ENCODE data around the gene PPFIBP2. TPM values are rescaled to one million over a fixed set of nuclear protein-coding genes. Genes with fewer than 3 reads are reported as not detected.
"Not testable (repeated sequence)": the region's sequence is repeated elsewhere in the genome, so short reads cannot be mapped to it uniquely, and the experiment has no call there.

PPFIBP2 gene
- total and polyA plus RNA-seq, 5 experiments from 2014 or later, result 2.6 to 88.0 (median 32.2) TPM

DNA sequence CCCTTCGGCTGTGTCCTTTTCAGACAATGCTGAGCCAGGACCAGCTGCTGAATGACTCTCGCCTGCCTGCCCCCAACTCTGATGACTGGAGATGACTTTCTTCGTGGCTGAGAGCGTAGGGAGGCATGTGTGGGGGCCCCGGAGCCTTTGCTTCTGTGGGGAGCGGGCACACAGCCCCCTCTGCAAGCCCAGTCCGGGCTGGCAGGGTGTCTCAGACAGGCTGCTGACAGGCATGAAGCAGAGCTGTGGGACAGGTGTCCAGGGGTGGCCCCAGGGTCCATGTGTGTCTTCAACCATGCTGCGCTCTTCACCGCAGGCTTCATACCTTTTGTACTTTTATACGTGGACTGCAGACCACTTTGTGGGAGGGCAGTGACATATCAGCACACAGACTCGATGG is 142.9 kb downstream of the PPFIBP2 start:
- H3K4me1 Mint-ChIP-seq, result no peaks in the 10 kb centered on the region
- peaks cover 0 to 2% (median 0%) of the 10 kb centered on the region in 9 donors for H3K9me3 Mint-ChIP-seq
- H3K27ac Mint-ChIP-seq, result no peak overlapping the region
- no peaks in the 10 kb centered on the region for H3K27me3 Mint-ChIP-seq
- H3K4me3 Mint-ChIP-seq, result no peak overlapping the region
- DNase-seq, result no peak
- ATAC-seq, result no peak
- POLR2A ChIA-PET, result no interaction called here
- peaks cover 0 to 33% (median 14%) of the 10 kb centered on the region in 3 donors for H3K36me3 Mint-ChIP-seq

DNA sequence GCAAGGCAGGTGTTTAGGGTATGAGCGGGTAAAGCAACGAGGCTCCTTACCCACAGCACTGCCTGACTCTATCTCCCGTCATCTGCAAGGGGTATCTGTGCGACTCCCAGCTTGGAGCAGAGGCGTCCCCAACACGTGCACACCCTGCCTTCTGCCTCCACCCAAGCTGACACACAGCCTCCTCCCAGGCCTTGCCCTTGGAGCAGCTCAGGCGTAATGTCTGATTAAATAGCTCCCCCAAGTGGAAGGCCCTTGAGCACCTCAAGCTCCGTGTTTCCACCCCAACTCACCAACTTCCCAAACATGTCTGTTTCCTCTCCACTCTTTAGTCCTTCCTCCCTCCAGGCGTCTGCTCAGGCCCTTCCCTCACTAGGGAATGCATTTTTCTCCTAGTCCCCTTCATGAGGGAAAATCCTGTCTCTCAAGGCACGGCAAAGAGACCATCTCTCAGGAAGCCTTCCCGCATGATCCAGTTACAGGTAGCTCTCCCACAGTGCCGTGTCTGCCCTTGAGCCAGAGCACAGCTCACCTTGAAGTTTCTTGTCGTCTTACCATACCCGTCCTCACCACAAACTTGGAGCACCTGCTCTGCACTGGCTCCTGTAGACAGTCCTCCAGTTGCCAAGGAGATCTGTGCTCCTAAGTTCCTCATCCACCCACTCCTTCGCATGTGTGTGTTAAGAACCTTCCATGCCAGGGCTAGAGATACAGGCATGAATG is 143.7 kb downstream of the PPFIBP2 start:
- H3K4me1 Mint-ChIP-seq, result no peaks in the 10 kb centered on the region
- no peak for ATAC-seq
- peaks cover 0 to 25% (median 10%) of the 10 kb centered on the region in 3 donors for H3K36me3 Mint-ChIP-seq
- H3K27ac Mint-ChIP-seq, result peak overlapping the region in 2 of 10 donors; percentile 22 to 67
- peaks cover 0 to 2% (median 0%) of the 10 kb centered on the region in 9 donors for H3K9me3 Mint-ChIP-seq
- no peaks in the 10 kb centered on the region for H3K27me3 Mint-ChIP-seq
- peak in 2 of 10 donors; percentile 7 to 12 for DNase-seq
- POLR2A ChIA-PET, result no interaction called here
- no peak overlapping the region for H3K4me3 Mint-ChIP-seq

DNA sequence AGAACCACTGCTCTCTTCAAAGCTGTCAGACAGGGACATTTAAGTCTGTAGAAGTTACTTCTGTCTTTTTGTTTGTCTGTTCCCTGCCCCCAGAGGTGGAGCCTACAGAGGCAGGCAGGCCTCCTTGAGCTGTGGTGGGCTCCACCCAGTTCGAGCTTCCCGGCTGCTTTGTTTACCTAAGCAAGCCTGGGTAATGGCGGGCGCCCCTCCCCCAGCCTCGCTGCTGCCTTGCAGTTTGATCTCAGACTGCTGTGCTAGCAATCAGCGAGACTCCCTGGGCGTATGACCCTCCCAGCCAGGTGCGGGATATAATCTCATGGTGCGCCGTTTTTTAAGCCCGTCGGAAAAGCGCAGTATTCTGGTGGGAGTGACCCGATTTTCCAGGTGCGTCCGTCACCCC is 149.7 kb downstream of the PPFIBP2 start:
- H3K4me3 Mint-ChIP-seq, H3K36me3 Mint-ChIP-seq, H3K27me3 Mint-ChIP-seq, POLR2A ChIA-PET, H3K9me3 Mint-ChIP-seq, ATAC-seq, H3K4me1 Mint-ChIP-seq, DNase-seq, H3K27ac Mint-ChIP-seq: not testable (repeated sequence)

DNA sequence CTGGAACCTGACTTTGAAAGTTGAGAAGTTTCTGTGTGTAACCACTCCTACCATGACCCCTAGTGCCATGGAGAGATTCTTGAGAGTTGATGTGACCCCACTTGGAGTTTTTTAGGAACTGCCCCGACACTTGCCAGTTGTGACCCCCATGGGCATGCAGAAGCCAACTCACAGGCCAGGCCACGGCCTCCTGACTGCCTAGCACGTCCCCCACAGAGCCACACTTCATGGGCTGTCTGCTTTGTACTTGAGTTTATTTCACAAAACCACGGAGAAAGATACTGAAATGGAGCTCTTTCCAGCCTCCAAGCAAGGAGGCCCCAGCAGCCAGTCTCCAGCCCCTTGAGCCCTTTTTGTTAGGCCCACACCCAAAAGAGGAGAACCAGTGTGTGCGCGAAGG is 151.1 kb downstream of the PPFIBP2 start:
- Mint-ChIP-seq H3K36me3 (peaks cover 0 to 4% (median 0%) of the 10 kb centered on the region in 3 donors), H3K4me1 (peaks cover 0 to 1% (median 0%) of the 10 kb centered on the region in 4 donors), H3K9me3 (no peaks in the 10 kb centered on the region), H3K27me3 (peaks cover 0 to 4% (median 0%) of the 10 kb centered on the region in 5 donors), H3K27ac (peak overlapping the region in 3 of 10 donors; percentile 2 to 61 (median 9)), H3K4me3 (no peak overlapping the region)
- POLR2A ChIA-PET, result interaction anchor here (1.6 kb wide), 1 partner anchor 152 kb away, joined by 6 read pairs; the partner anchor contains the start of gene PPFIBP2
- no peak for ATAC-seq
- DNase-seq, result no peak

DNA sequence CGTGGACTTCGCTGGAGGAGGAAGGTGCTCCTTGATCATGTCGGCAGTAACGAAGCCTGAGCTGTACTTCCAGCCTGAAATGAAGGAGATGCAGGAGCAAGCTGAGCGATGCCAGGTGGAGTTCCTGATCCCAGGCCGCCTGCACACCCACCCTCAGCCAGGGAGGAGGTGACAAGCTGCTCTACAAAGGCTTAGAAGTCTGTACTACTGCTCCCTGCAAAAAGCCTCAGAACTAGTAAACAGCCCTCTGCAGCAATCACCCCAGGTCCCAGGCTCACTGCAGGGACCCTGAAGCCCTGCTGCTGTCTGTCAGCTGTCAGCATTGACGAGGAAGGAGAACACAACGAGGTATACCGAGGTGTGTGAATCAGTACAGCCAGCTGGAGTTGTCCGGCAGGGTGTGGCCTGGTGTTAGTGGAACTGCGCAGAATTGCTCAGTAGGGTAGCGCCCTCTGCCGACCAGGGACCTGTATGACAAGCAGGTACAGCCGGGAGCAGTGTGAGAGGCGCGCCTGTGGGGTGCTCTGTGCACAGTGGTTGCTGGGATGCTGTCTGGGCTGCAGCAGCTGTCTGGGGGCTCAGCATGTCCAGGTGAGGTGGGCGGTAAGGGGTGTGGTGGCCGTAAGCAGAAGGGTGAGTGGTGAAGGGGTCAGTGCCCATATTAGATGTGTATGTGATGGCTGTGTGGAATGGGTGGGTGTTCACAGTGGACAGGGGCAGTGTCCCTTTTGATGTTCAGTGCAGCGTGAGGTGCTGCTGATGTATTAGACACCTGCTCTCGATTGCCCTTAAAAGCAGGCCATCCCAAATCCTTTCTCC is 151.9 kb downstream of the PPFIBP2 start:
- peak; percentile 36 to 82 (median 60) for DNase-seq
- Mint-ChIP-seq H3K4me3 (no peak overlapping the region), H3K27me3 (peaks cover 0 to 9% (median 3%) of the 10 kb centered on the region in 5 donors), H3K9me3 (no peaks in the 10 kb centered on the region), H3K4me1 (peaks cover 0 to 1% (median 0%) of the 10 kb centered on the region in 4 donors), H3K36me3 (peaks cover 0 to 4% (median 0%) of the 10 kb centered on the region in 3 donors), H3K27ac (peak overlapping the region in 3 of 10 donors; percentile 2 to 80 (median 61))
- ATAC-seq, result peak; percentile 77 to 98
- POLR2A ChIA-PET, result interaction anchor here (1.6 kb wide), 1 partner anchor 152 kb away, joined by 6 read pairs; the partner anchor contains the start of gene PPFIBP2

DNA sequence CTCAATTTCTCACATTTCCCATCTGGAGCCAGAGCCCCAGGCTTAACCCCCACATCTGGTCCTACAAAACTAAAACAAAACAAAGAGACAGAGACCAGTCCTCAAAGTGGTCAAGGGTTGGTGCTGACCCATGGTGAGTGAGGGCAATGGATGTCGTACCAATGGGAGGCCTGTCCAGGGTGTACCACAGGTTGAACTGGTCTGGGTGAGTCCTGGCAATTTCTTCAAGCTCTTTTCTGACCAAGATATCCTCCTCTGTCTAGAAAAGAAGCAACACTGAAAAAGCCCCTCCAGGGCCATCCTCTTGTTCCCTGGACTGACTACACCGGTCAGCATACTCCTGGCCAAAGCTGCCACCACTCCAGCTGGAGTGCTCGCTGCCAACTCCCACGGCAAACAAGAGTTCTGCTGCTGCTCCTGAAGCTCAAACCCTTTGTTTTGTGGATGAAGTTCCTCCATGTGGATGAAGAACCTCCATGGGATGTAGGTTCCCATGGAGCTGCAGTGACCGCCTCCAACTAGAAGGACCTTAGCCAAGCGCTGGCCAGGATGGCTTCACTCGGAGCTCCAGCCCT is 152.6 kb downstream of the PPFIBP2 start:
- DNase-seq (no peak), ATAC-seq (no peak)
- Mint-ChIP-seq H3K27me3 (peaks cover 0 to 13% (median 8%) of the 10 kb centered on the region in 5 donors), H3K9me3 (no peaks in the 10 kb centered on the region), H3K36me3 (peaks cover 0 to 4% (median 0%) of the 10 kb centered on the region in 3 donors), H3K4me1 (peaks cover 0 to 1% (median 0%) of the 10 kb centered on the region in 4 donors), H3K27ac (no peak overlapping the region), H3K4me3 (no peak overlapping the region)
- POLR2A ChIA-PET, result no interaction called here

DNA sequence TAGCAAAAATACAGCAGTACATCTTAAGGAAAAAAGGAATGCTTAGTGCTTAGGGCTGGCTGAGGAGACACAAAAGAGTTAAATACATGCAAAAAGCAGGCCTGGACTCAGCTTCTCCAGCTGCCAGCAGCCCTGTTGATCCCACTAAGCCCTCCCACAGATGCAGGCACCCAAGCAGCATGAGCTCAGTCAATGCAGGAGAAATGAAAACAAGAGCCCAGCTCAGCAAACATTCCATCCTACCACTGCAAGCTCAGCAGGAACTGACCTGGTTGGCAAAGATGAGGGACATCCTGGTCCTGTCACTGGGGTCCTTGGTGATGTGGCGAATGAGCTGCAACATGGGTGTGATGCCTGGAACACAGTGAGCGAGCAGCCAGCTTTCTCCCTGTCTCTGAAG is 153.7 kb downstream of the PPFIBP2 start:
- Mint-ChIP-seq H3K27me3 (peaks cover 0 to 24% (median 11%) of the 10 kb centered on the region in 5 donors), H3K27ac (no peak overlapping the region), H3K4me3 (no peak overlapping the region), H3K4me1 (peaks cover 0 to 1% (median 0%) of the 10 kb centered on the region in 4 donors), H3K9me3 (no peaks in the 10 kb centered on the region), H3K36me3 (peaks cover 0 to 4% (median 0%) of the 10 kb centered on the region in 3 donors)
- DNase-seq (no peak), ATAC-seq (no peak)
- POLR2A ChIA-PET, result no interaction called here

DNA sequence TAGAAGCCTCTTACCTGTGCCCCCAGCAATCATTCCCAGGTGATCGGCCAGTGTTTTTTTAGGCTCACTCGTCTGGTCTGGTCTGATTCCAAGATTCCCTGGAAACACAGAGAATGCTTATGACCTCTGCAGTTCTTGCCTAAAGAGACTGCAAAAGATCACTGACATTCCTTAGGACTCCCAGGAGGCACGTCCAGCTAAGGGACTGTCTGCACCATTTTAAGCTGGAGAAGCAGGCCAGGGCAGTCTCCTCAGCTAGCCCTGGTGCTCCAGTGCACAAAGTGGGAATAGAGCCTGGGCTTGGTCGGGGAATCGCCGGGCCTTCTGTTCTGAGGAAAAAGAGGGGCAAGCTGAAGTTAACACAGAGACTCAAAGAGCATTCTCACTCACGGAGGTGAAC is 154.7 kb downstream of the PPFIBP2 start:
- Mint-ChIP-seq H3K4me3 (no peak overlapping the region), H3K36me3 (peaks cover 0 to 4% (median 0%) of the 10 kb centered on the region in 3 donors), H3K9me3 (no peaks in the 10 kb centered on the region), H3K27ac (no peak overlapping the region), H3K27me3 (peaks cover 0 to 31% (median 16%) of the 10 kb centered on the region in 5 donors), H3K4me1 (peaks cover 0 to 5% (median 4%) of the 10 kb centered on the region in 4 donors)
- POLR2A ChIA-PET, result no interaction called here
- ATAC-seq (no peak), DNase-seq (no peak)

DNA sequence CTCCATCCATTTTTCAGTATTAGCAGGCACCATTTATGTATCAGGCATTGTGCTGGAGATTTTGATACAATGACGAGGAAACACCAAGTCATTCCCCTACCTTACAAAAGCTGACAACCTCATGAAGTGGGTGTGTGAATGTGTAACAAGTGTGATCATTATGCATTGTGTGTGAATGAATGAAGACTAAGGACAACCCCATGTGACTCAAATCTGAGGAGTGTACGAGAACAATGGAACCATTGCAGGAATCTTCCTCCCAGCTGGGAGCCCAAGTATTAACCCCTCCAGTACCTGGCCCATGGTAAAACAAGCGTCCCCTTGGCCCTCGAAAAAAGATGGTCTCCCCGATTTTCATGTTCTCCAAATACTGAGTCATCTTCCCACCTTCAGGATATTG is 155.1 kb downstream of the PPFIBP2 start:
- no peak for ATAC-seq
- Mint-ChIP-seq H3K27me3 (peaks cover under 1 to 35% (median 16%) of the 10 kb centered on the region in 5 donors), H3K9me3 (no peaks in the 10 kb centered on the region), H3K4me3 (no peak overlapping the region), H3K36me3 (peaks cover 0 to 2% (median 0%) of the 10 kb centered on the region in 3 donors), H3K27ac (no peak overlapping the region), H3K4me1 (peaks cover 3 to 6% (median 5%) of the 10 kb centered on the region in 4 donors)
- no peak for DNase-seq
- POLR2A ChIA-PET, result no interaction called here

DNA sequence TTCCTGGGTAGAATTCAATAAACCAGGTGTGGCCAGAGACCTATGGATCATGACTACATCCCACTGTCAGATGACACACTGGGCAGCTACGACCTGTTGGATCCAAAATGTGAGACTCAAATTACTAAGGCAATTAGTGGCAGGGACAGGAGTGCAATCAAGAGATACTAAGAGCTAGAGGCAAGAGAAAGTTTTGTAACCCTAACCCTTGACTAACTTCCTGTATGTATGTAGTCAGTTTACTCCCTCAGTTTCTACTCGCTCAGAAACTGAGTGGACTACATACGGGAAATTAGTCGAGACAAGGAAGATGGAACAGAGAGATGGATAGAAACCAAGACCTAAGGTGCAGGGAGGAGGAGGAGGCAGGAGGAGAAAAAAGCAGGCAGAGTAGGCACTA is 156.8 kb downstream of the PPFIBP2 start:
- POLR2A ChIA-PET, result no interaction called here
- H3K27me3 Mint-ChIP-seq, result peaks cover 13 to 52% (median 34%) of the 10 kb centered on the region in 5 donors
- peak overlapping the region in 1 of 10 donors; percentile 42 for H3K27ac Mint-ChIP-seq
- ATAC-seq, result no peak
- no peaks in the 10 kb centered on the region for H3K36me3 Mint-ChIP-seq
- peaks cover 6 to 13% (median 11%) of the 10 kb centered on the region in 4 donors for H3K4me1 Mint-ChIP-seq
- no peak for DNase-seq
- H3K4me3 Mint-ChIP-seq, result no peak overlapping the region
- H3K9me3 Mint-ChIP-seq, result no peaks in the 10 kb centered on the region

DNA sequence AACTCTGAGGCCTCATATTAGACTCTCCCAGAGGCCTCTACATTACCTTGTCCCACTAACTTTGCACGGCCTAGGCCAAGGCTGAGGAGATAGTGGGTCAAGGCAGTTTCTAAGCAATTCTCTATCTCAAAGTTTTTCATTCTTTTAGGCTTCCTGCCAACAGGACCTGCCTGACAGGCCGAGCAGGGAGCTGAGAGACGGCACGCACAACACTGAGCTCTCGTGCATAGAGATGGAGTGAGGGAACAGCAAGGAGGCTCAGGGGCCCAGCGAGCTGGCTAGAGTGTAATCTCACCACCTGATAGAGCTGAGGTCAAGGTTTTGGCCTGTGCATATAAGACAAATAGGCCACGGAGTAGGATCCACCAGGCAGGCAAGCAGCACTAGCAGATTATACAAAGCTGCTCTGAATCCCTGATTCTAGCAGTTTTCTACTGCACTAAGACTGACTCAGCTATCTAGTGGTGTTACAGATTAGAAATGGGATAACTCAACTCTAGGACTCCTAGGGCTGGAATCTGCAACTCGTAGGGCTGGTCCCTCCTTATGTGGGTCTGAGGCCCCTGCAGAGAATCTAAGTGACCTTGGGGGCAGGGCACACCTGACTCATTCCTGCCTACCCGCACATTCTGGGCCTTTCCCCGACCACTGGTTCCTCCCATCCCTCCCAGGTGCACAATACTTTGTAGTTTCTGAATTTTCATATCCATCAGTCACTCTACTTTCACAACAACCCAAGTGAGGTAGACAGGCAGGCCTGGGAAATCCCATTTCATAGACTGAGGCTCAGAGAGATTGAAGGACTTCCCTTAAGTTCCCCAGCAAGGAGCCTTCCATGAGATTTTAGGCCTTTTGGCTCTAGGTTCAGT is 157.8 kb downstream of the PPFIBP2 start:
- Mint-ChIP-seq H3K4me3 (peak overlapping the region in 2 of 10 donors; percentile 27 to 41), H3K27ac (no peak overlapping the region), H3K4me1 (peaks cover 6 to 13% (median 11%) of the 10 kb centered on the region in 4 donors), H3K9me3 (no peaks in the 10 kb centered on the region), H3K27me3 (peaks cover 18 to 62% (median 43%) of the 10 kb centered on the region in 5 donors), H3K36me3 (no peaks in the 10 kb centered on the region)
- POLR2A ChIA-PET, result no interaction called here
- DNase-seq (no peak), ATAC-seq (no peak)

All from naive thymus-derived CD8-positive, alpha-beta T cell (primary cell).